Psoas muscle (tissue), 8 donors: Measurements from ENCODE around the gene YIPF1. TPM values are rescaled to one million over a fixed set of nuclear protein-coding genes. Genes with fewer than 3 reads are reported as not detected.

ENCODE experiments used
- ATAC-seq, 4 donors: fragments of 200-7000 bp; cut with Tn5 transposase; one replicate each; pipeline ENCODE4 v1.9.1; 2020; ENCODE audit warnings: moderate library complexity in 3 of 4, mild to moderate bottlenecking in 2 of 4
- DNase-seq, 2 donors: peaks; one replicate each; pipeline ENCODE4 v3.0.0-alpha.2; 2020
- H3K27ac ChIP-seq: fragments of 200-600 bp; one replicate; pipeline ENCODE4 v1.8.0; 2022
- H3K27me3 ChIP-seq, 3 donors: fragments of 200-600 bp in 1 of 3; one replicate each; pipeline versions ENCODE4 v1.6.1 to v1.8.0; 2013 to 2022; ENCODE audit warnings: low read length in 2 of 3, mild to moderate bottlenecking in 2 of 3, moderate library complexity in 1 of 3; ENCODE audit not compliant: insufficient read depth in 3 of 3
- H3K36me3 ChIP-seq, 2 donors: fragments of 200-600 bp in 1 of 2; one replicate each; pipeline versions ENCODE4 v1.6.1 to v1.8.0; 2013 to 2022; ENCODE audit warnings: low read depth in 1 of 2, mild to moderate bottlenecking in 1 of 2, moderate library complexity in 1 of 2; ENCODE audit not compliant: insufficient read depth in 1 of 2
- H3K4me1 ChIP-seq: fragments of 200-600 bp; one replicate; pipeline ENCODE4 v1.8.0; 2022
- H3K4me3 ChIP-seq: fragments of 200-600 bp; one replicate; pipeline ENCODE4 v1.8.0; 2022; ENCODE audit warnings: mild to moderate bottlenecking
- H3K9me3 ChIP-seq: fragments of 200-600 bp; one replicate; pipeline ENCODE4 v1.8.0; 2022
- WGBS, 3 donors: extraction: QIAGEN DNeasy Blood & Tissue Kit; methylation state at CpG; one replicate each; pipeline versions ENCODE4 v1.1.6 to v1.1.7; 2013; 5-methylcytosine and 5-hydroxymethylcytosine counted together
- intact Hi-C, 2 donors: fragments of 100-400 bp; cut with DNase I; formaldehyde crosslinking; loops; one replicate each; pipeline versions ENCODE4 v1.11.0 to v1.14.2; 2022
- polyA plus RNA-seq, 3 donors: library from polyadenylated mRNA; stranded (reverse); fragments of 200-250 nt; gene quantifications; one replicate each; pipeline ENCODE4 v1.2.3, GENCODE V29; 2013
- total RNA-seq, 4 donors: library from RNA; stranded (reverse); fragmentation: NEBNext Ultra II Directional in 2 of 4; extraction: Animal tissue kit (Norgen Biotek cat#: 25700) in 2 of 4; gene quantifications; one replicate each; pipeline versions ENCODE4 v1.2.1 to v1.2.4, GENCODE V29; 2021 to 2023
- TF ChIP-seq, protein P1 (sequence below): fragments of 200-600 bp; IDR thresholded peaks from one replicate; pipeline ENCODE4 v1.8.0; 2022; ENCODE audit warnings: antibody characterized with exemption
- donor health status: healthy with polysubstance abuse.
- donor health status: DM: no; HTN: no; CAD: no; lungs with moderate emphysema.
- donor health status: Bipolar disorder and iron deficiency.
- donor health status: healthy.
- donor health status: DM: yes; HTN: yes; CAD: no.
- donor health status: DM: no; HTN: no; CAD: no.
- donor health status: DM: no; HTN: no; CAD: no.
- donor health status: DM: yes; HTN: yes; CAD: no.

YIPF1 gene
- total and polyA plus RNA-seq, 7 donors, result 11.8 to 54.1 (median 23.1) TPM

DNA sequence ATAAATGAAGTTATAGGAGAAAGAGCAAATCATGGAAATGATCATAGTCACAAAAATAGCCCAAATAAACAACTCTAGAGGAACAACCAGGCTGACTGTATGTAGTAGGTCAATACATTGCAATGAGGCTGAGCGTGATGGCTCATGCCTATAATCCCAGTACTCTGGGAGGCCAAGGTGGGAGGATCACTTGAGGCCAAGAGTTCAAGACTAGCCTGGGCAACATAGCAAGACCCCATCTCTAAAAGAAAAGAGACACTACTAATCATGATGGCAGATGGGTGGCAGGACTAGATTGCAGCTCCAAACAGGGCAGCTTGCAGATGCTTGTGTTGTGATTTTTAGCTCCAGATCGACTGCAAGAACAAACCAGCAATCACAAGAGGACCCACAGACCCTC is 79.1 kb downstream of the YIPF1 start:
- TF ChIP-seq, protein P1, sequence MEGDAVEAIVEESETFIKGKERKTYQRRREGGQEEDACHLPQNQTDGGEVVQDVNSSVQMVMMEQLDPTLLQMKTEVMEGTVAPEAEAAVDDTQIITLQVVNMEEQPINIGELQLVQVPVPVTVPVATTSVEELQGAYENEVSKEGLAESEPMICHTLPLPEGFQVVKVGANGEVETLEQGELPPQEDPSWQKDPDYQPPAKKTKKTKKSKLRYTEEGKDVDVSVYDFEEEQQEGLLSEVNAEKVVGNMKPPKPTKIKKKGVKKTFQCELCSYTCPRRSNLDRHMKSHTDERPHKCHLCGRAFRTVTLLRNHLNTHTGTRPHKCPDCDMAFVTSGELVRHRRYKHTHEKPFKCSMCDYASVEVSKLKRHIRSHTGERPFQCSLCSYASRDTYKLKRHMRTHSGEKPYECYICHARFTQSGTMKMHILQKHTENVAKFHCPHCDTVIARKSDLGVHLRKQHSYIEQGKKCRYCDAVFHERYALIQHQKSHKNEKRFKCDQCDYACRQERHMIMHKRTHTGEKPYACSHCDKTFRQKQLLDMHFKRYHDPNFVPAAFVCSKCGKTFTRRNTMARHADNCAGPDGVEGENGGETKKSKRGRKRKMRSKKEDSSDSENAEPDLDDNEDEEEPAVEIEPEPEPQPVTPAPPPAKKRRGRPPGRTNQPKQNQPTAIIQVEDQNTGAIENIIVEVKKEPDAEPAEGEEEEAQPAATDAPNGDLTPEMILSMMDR, result no peak
- ATAC-seq (no peak), DNase-seq (no peak)
- Histone ChIP-seq H3K9me3 (no peaks in the 10 kb centered on the region), H3K36me3 (peaks cover 4 to 37% of the 10 kb centered on the region in 2 donors), H3K4me3 (no peak overlapping the region), H3K27me3 (no peaks in the 10 kb centered on the region), H3K4me1 (no peaks in the 10 kb centered on the region), H3K27ac (no peak overlapping the region)
- intact Hi-C loops, result no loop called here
- WGBS, 3 donors, result 73 to 100% (median 99%) methylated on average over 2 of the region's 2 CpGs

DNA sequence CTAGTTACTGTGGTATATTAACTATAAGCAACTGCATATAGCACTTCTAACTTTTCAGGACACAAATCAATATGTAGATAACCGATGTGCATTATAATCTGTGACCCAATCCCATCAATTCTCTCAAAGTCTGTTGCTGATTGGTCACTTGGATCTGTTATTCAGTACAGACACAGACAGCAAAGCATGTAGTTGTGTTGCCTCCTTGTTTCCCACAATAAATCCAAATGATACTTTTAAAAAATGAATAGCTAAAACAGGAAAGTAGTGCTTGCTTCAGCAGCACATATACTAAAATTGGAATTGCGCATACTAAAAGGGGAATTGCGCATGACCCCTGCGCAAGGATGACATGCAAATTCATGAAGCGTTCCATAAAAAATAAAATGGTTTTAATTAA is 79.6 kb downstream of the YIPF1 start:
- Histone ChIP-seq H3K27me3 (no peaks in the 10 kb centered on the region), H3K36me3 (peaks cover 4 to 41% of the 10 kb centered on the region in 2 donors), H3K4me1 (no peaks in the 10 kb centered on the region), H3K4me3 (no peak overlapping the region), H3K27ac (no peak overlapping the region), H3K9me3 (no peaks in the 10 kb centered on the region)
- ATAC-seq (no peak), DNase-seq (no peak)
- WGBS, 3 donors, result 89 to 97% (median 96%) methylated on average over 5 of the region's 5 CpGs
- TF ChIP-seq, protein P1, result no peak
- intact Hi-C loops, result no loop called here

DNA sequence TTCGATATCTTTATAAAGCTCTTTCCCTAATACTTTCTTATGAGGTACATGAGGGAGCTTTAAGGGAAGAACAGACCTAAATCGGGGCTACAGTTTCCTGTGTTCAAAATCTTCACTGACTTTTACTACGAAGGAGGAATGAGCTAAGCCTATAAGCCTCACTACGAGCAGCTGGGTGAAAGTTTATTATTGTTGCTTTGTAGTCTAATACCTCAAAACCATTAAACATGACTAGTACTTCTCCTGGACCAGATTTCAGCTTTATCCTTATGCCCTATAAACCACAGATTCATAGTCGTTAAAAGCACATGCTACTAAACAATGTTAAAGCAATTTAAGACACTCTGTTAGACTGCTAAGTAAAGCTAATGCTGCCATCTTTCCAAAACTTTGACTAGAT is 81.7 kb downstream of the YIPF1 start:
- intact Hi-C loops, result no loop called here

DNA sequence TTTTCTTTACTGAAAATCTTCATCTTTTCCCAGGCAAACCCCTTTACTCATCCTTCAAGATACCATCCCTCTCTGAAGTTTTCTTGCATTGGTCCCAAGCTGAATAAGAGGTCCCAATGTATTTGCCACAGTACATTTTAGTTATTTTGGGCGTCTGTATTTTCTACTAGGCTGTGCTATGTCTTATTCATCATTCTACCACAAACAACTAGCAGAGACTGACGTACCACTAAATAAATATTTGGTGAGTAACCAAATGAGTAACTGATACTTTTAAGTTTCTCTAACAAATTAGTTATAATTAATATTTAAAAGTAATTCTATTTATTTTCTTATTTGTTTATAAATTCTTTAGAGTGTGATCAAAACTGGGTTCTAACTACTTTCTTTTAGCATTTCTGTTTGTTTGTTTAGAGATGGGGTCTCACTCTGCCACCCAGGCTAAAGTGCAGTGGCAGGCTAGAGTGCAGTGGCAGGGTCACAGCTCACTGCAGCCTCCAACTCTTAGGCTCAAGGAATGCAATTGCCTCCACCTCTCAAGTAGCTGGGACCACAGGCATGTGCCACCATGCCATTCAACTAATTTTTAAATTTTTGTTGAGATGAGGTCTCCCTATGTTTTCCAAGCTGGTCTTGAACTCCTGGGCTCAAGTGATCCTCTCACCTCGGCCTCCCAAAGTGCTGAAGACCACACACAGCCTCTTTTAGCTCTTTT is 84.6 kb downstream of the YIPF1 start:
- Histone ChIP-seq H3K4me1 (no peaks in the 10 kb centered on the region), H3K36me3 (peaks cover 3 to 73% of the 10 kb centered on the region in 2 donors), H3K9me3 (no peaks in the 10 kb centered on the region), H3K27me3 (no peaks in the 10 kb centered on the region), H3K27ac (no peak overlapping the region), H3K4me3 (no peak overlapping the region)
- intact Hi-C loops, result no loop called here
- TF ChIP-seq, protein P1, result no peak
- WGBS, 3 donors, result 97% methylated on average over 3 of the region's 3 CpGs
- DNase-seq (no peak), ATAC-seq (no peak)

More for the DNA sequence above, 81.7 kb downstream of the YIPF1 start:
- Histone ChIP-seq H3K36me3 (peaks cover 4 to 51% of the 10 kb centered on the region in 2 donors), H3K4me3 (no peak overlapping the region), H3K9me3 (no peaks in the 10 kb centered on the region), H3K27me3 (no peaks in the 10 kb centered on the region), H3K27ac (no peak overlapping the region), H3K4me1 (no peaks in the 10 kb centered on the region)
- TF ChIP-seq, protein P1, result no peak
- DNase-seq, result no peak
- WGBS, 3 donors, result 69 to 84% (median 72%) methylated on average over 5 of the region's 5 CpGs
- no peak for ATAC-seq

DNA sequence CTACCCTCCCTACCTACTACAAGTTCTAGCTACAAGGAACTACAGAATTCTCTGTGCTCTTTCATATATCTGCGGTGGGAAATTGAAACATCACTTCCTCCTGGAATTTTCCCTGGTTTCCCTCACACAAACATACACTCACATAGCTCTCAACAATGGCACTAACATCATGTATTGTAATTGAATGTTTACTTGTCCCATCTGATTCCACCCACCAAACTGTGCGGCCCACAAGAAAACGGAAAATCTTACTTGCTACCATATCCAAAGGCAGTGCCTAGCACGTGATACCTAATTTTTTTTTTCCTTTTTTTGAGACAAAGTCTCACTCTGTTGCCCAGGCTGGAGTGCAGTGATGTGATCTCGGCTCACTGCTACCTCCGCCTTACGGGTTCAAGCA is 85.4 kb downstream of the YIPF1 start:
- intact Hi-C loops, result no loop called here
- DNase-seq (no peak), ATAC-seq (no peak)
- H3K4me1 ChIP-seq, result no peaks in the 10 kb centered on the region
- H3K4me3 ChIP-seq, result no peak overlapping the region
- no peaks in the 10 kb centered on the region for H3K9me3 ChIP-seq
- H3K36me3 ChIP-seq, result peaks cover 3 to 74% of the 10 kb centered on the region in 2 donors
- WGBS, 3 donors, result 96 to 98% (median 98%) methylated on average over 7 of the region's 7 CpGs
- H3K27me3 ChIP-seq, result no peaks in the 10 kb centered on the region
- no peak overlapping the region for H3K27ac ChIP-seq
- TF ChIP-seq, protein P1, result no peak
